H1 (cell line): ENCODE results near the gene ZNF536. TPM values are rescaled to one million over a fixed set of nuclear protein-coding genes. Genes with fewer than 3 reads are reported as not detected.

ENCODE experiments used
- CTCF ChIA-PET: fragments of 300-600 bp; sonication (Branson Sonifier 250); formaldehyde crosslinking; loops from one replicate; lab custom pipeline; 2021; ENCODE audit not compliant: partially characterized antibody; lab: Charles Lee
- POLR2A ChIA-PET: fragments of 300-600 bp; sonication (Branson Sonifier 250); formaldehyde crosslinking; loops from one replicate; lab custom pipeline; 2021; ENCODE audit warnings: inconsistent platforms; ENCODE audit not compliant: partially characterized antibody; lab: Charles Lee
- DNase-seq, 2 experiments: peaks; one replicate each; pipeline versions ENCODE4 v3.0.0 to v3.0.0-alpha.2; 2010 to 2022; ENCODE audit warnings: low spot score in 2 of 2, low read depth in 1 of 2, mixed read lengths in 1 of 2
- FAIRE-seq: peaks from 2 replicates; lab custom pipeline; 2011; peaks lifted over from hg19 to GRCh38; lab: Jason Lieb, UNC
- H2AFZ ChIP-seq: 2 replicates; pipeline ENCODE4 v1.8.1; 2012; ENCODE audit warnings: low read length, inconsistent platforms
- H2AK5ac ChIP-seq: 2 replicates; pipeline ENCODE4 v1.6.1; 2013; ENCODE audit warnings: low read depth, low read length
- H2BK120ac ChIP-seq: replicated peaks from 2 replicates; pipeline ENCODE3; 2013; ENCODE audit warnings: low read depth, low read length, inconsistent platforms
- H2BK12ac ChIP-seq: 2 replicates; pipeline ENCODE4 v1.6.1; 2013; ENCODE audit warnings: low read depth, low read length
- H2BK15ac ChIP-seq: 2 replicates; pipeline ENCODE4 v1.6.1; 2013; ENCODE audit warnings: low read length
- H2BK20ac ChIP-seq: 2 replicates; pipeline ENCODE4 v1.6.1; 2013; ENCODE audit warnings: low read length
- H2BK5ac ChIP-seq: 2 replicates; pipeline ENCODE4 v1.6.1; 2013; ENCODE audit warnings: low read depth, low read length
- H3K14ac ChIP-seq: 2 replicates; pipeline ENCODE4 v1.6.1; 2013; ENCODE audit warnings: inconsistent platforms; ENCODE audit not compliant: insufficient read length
- H3K18ac ChIP-seq: 2 replicates; pipeline ENCODE4 v1.6.1; 2013; ENCODE audit warnings: low read length; ENCODE audit errors: extremely low read depth
- H3K23ac ChIP-seq: 2 replicates; pipeline ENCODE4 v1.6.1; 2013; ENCODE audit warnings: inconsistent platforms; ENCODE audit not compliant: insufficient read length
- H3K23me2 ChIP-seq: 2 replicates; pipeline ENCODE4 v1.6.1; 2013; ENCODE audit warnings: low read depth, low read length
- H3K27ac ChIP-seq: 2 replicates; pipeline ENCODE4 v1.6.1; 2011; ENCODE audit warnings: low read depth, low read length, inconsistent platforms
- H3K27me3 ChIP-seq, 4 experiments: replicated peaks in 1 of 4; 1 replicate in 1 of 4; 2 replicates in 3 of 4; pipeline versions ENCODE4 v1.6.1 to v1.8.1; 2011 to 2013; ENCODE audit warnings: low read length in 3 of 4, mild to moderate bottlenecking in 3 of 4, inconsistent platforms in 2 of 4, mixed read lengths in 2 of 4, moderate library complexity in 1 of 4; ENCODE audit not compliant: control insufficient read depth in 3 of 4, insufficient read depth in 3 of 4; ENCODE audit errors: extremely low read depth in 1 of 4
- H3K36me3 ChIP-seq, 4 experiments: 2 replicates each; pipeline versions ENCODE4 v1.6.1 to v1.8.1; 2011 to 2013; ENCODE audit warnings: mild to moderate bottlenecking in 4 of 4, low read length in 3 of 4, moderate library complexity in 2 of 4, control low read depth in 1 of 4, inconsistent platforms in 1 of 4; ENCODE audit not compliant: insufficient read depth in 4 of 4, control insufficient read depth in 2 of 4
- H3K4ac ChIP-seq: replicated peaks from 2 replicates; pipeline ENCODE3; 2013; ENCODE audit warnings: low read length, low read depth, mixed read lengths, inconsistent platforms; ENCODE audit not compliant: insufficient read length
- H3K4me1 ChIP-seq, 4 experiments: replicated peaks in 1 of 4; 1 replicate in 1 of 4; 2 replicates in 3 of 4; pipeline versions ENCODE4 v1.6.1 to v1.8.1; 2011 to 2013; ENCODE audit warnings: low read length in 3 of 4, inconsistent platforms in 2 of 4, mixed read lengths in 1 of 4; ENCODE audit not compliant: insufficient read depth in 4 of 4, control insufficient read depth in 3 of 4
- H3K4me2 ChIP-seq, 2 experiments: 2 replicates each; pipeline versions ENCODE4 v1.6.1 to v1.8.1; 2011 to 2013; ENCODE audit warnings: low read depth in 2 of 2, low read length in 2 of 2, control low read depth in 1 of 2, inconsistent platforms in 1 of 2, mild to moderate bottlenecking in 1 of 2; ENCODE audit not compliant: insufficient read depth in 1 of 2
- H3K4me3 ChIP-seq, 4 experiments: fragments of 200-600, 300-600 bp in 1 of 4; sonication (generic), shearing (Covaris generic), sonication (Bioruptor Twin) in 1 of 4; 2 replicates each; pipeline versions ENCODE4 v1.5.1 to v1.8.1; 2011 to 2016; ENCODE audit warnings: low read length in 4 of 4, low read depth in 3 of 4, control low read depth in 2 of 4, inconsistent platforms in 2 of 4, mild to moderate bottlenecking in 2 of 4, mixed read lengths in 1 of 4, moderate library complexity in 1 of 4; ENCODE audit not compliant: insufficient read depth in 2 of 4; ENCODE audit errors: extremely low read depth in 1 of 4
- H3K56ac ChIP-seq: replicated peaks from 2 replicates; pipeline ENCODE3; 2013; ENCODE audit warnings: low read depth, mild to moderate bottlenecking, mixed read lengths, low read length, inconsistent platforms; ENCODE audit not compliant: insufficient read length
- H3K79me1 ChIP-seq: 2 replicates; pipeline ENCODE4 v1.6.1; 2013; ENCODE audit warnings: low read depth, low read length, control low read depth
- H3K79me2 ChIP-seq, 2 experiments: 2 replicates each; pipeline versions ENCODE4 v1.6.1 to v1.8.1; 2012 to 2013; ENCODE audit warnings: low read length in 2 of 2, mild to moderate bottlenecking in 2 of 2, inconsistent platforms in 1 of 2; ENCODE audit not compliant: insufficient read depth in 2 of 2, control insufficient read depth in 1 of 2
- H3K9ac ChIP-seq, 4 experiments: replicated peaks in 1 of 4; 1 replicate in 1 of 4; 2 replicates in 3 of 4; pipeline versions ENCODE4 v1.6.1 to v1.8.1; 2011 to 2013; ENCODE audit warnings: low read depth in 3 of 4, low read length in 3 of 4, control low read depth in 2 of 4, mild to moderate bottlenecking in 2 of 4, moderate library complexity in 2 of 4, inconsistent platforms in 1 of 4; ENCODE audit errors: extremely low read depth in 1 of 4
- H3K9me3 ChIP-seq, 2 experiments: 2 replicates each; pipeline versions ENCODE4 v1.6.1 to v1.8.1; 2012 to 2013; ENCODE audit warnings: mild to moderate bottlenecking in 2 of 2, moderate library complexity in 2 of 2, control low read depth in 1 of 2, inconsistent platforms in 1 of 2, low read depth in 1 of 2, low read length in 1 of 2, mixed read lengths in 1 of 2; ENCODE audit not compliant: insufficient read depth in 2 of 2
- H4K20me1 ChIP-seq, 2 experiments: replicated peaks in 1 of 2; 2 replicates each; pipeline versions ENCODE3 to v1.8.1; 2011 to 2013; ENCODE audit warnings: inconsistent platforms in 2 of 2, low read length in 2 of 2, mild to moderate bottlenecking in 1 of 2; ENCODE audit not compliant: insufficient read depth in 2 of 2, control insufficient read depth in 1 of 2
- H4K5ac ChIP-seq: 2 replicates; pipeline ENCODE4 v1.6.1; 2013; ENCODE audit warnings: low read length, low read depth, mixed read lengths, inconsistent platforms; ENCODE audit not compliant: insufficient read length
- H4K8ac ChIP-seq: 2 replicates; pipeline ENCODE4 v1.8.0; 2013; ENCODE audit warnings: mild to moderate bottlenecking, moderate library complexity, low read length, inconsistent platforms; ENCODE audit not compliant: insufficient read depth; ENCODE audit errors: extremely low read depth
- H4K91ac ChIP-seq: replicated peaks from 2 replicates; pipeline ENCODE3; 2013; ENCODE audit warnings: low read length, mixed read lengths, inconsistent platforms; ENCODE audit not compliant: insufficient read length
- ASH2L ChIP-seq: fragments of 200-600, 300-600 bp; sonication (generic); IDR thresholded peaks from one replicate; pipeline ENCODE4 v1.7.1; 2017; ENCODE audit warnings: low read length
- ATF3 ChIP-seq: IDR thresholded peaks from 2 replicates; pipeline ENCODE4 v1.6.1; 2011; ENCODE audit warnings: low read depth, mild to moderate bottlenecking, low read length; ENCODE audit not compliant: insufficient read depth
- CHD2 ChIP-seq: IDR thresholded peaks from 2 replicates; pipeline ENCODE4 v1.6.1; 2012; ENCODE audit warnings: low read length, improper control_type of control experiment
- CREB1 ChIP-seq: IDR thresholded peaks from 2 replicates; pipeline ENCODE4 v1.6.1; 2012; ENCODE audit warnings: inconsistent platforms
- CTBP2 ChIP-seq: IDR thresholded peaks from 2 replicates; pipeline ENCODE4 v1.7.0; 2011; ENCODE audit warnings: borderline replicate concordance, mild to moderate bottlenecking, moderate library complexity, mixed read lengths, low read length; ENCODE audit not compliant: insufficient read depth, insufficient read length
- EGR1 ChIP-seq: IDR thresholded peaks from 2 replicates; pipeline ENCODE4 v1.6.1; 2011; ENCODE audit warnings: low read depth, low read length, borderline replicate concordance
- GTF2F1 ChIP-seq: IDR thresholded peaks from 2 replicates; pipeline ENCODE4 v1.6.1; 2012; ENCODE audit warnings: low read depth, low read length, improper control_type of control experiment, borderline replicate concordance
- KDM4A ChIP-seq: IDR thresholded peaks from one replicate; pipeline ENCODE4 v1.7.1; 2012; ENCODE audit warnings: low read depth, mild to moderate bottlenecking, moderate library complexity, low read length, inconsistent platforms; ENCODE audit not compliant: severe bottlenecking
- KDM5A ChIP-seq: fragments of 200-600 bp; IDR thresholded peaks from 2 replicates; pipeline ENCODE4 v1.7.1; 2012; ENCODE audit warnings: mild to moderate bottlenecking, low read length, inconsistent platforms, mixed read lengths
- MAFK ChIP-seq: IDR thresholded peaks from 2 replicates; pipeline ENCODE4 v1.6.1; 2012; ENCODE audit warnings: low read depth, mild to moderate bottlenecking, improper control_type of control experiment, low read length
- SP1 ChIP-seq: IDR thresholded peaks from 2 replicates; pipeline ENCODE4 v1.6.1; 2011; ENCODE audit warnings: low read depth, low read length
- TCF12 ChIP-seq: IDR thresholded peaks from 2 replicates; pipeline ENCODE4 v1.6.1; 2011; ENCODE audit warnings: low read depth, mild to moderate bottlenecking, low read length
- ZNF274 ChIP-seq: IDR thresholded peaks from 2 replicates; pipeline ENCODE4 v1.7.0; 2012; ENCODE audit warnings: low read length, borderline replicate concordance; ENCODE audit errors: extremely low read depth
- WGBS, 2 experiments: shearing (Covaris generic) in 1 of 2; methylation state at CpG; one replicate each; pipeline versions ENCODE4 v1.1.6 to v1.1.7; 2013 to 2015; ENCODE audit warnings: low lambda C conversion rate in 2 of 2, mixed read lengths in 2 of 2, inconsistent platforms in 1 of 2, low coverage in 1 of 2, missing lambda C conversion rate in 1 of 2; ENCODE audit not compliant: insufficient replicate concordance in 2 of 2, insufficient coverage in 1 of 2, insufficient read length in 1 of 2; ENCODE audit errors: extremely low coverage in 1 of 2, missing lambda C conversion rate in 1 of 2; 5-methylcytosine and 5-hydroxymethylcytosine counted together
- polyA plus RNA-seq, 7 experiments: library from polyadenylated mRNA; depleted of rRNA in 3 of 7; stranded (reverse) in 5 of 7; unstranded in 2 of 7; fragments of >200 nt in 5 of 7; fragments of 200-250 nt in 2 of 7; gene quantifications; 1 replicate in 5 of 7; 2 replicates in 1 of 7; 4 replicates in 1 of 7; pipeline versions ENCODE4 v1.2.1 to v1.2.3, GENCODE V29; 2011 to 2013; ENCODE audit warnings: missing spikeins in 2 of 7, mixed read lengths in 2 of 7
- total RNA-seq: library from RNA; stranded (reverse); fragmentation: NEBNext Ultra II Directional; extraction: Animal tissue kit (Norgen Biotek cat#: 25700); gene quantifications from 2 replicates; pipeline ENCODE4 v1.2.1, GENCODE V29; 2021

ZNF536 gene
- total and polyA plus RNA-seq, 2 of the 8 experiments (the other 6 are each of a cell fraction or from before 2014, with no cell fraction given), result 0.09 to 0.11 TPM

- Histone ChIP-seq H4K20me1 (no peaks in the 10 kb centered on the region), H2AFZ (no peak overlapping the region), H2BK120ac (no peak overlapping the region), H3K36me3 (no peaks in the 10 kb centered on the region), H3K4me2 (peak overlapping the region; percentile 24 to 58; a peak in 3 of 4 replicates), H3K4me1 (peaks cover 2 to 16% (median 9%) of the 10 kb centered on the region in 4 experiments; a peak in 6 of 7 replicates), H3K79me2 (no peaks in the 10 kb centered on the region), H4K5ac (no peak overlapping the region), H3K4me3 (peak overlapping the region in 1 of 4 experiments; percentile 30; a peak in 2 of 8 replicates), H2BK12ac (no peak overlapping the region), H3K23me2 (no peaks in the 10 kb centered on the region), H4K8ac (no peak overlapping the region), H2BK5ac (no peak overlapping the region; the same call in 1 of the 2 replicates), H2BK15ac (peak overlapping the region; percentile 34; the same call in 1 of the 2 replicates), H3K9ac (no peak overlapping the region), H3K23ac (no peak overlapping the region), H4K91ac (no peak overlapping the region), H3K56ac (no peak overlapping the region), H2BK20ac (0 out of 2 replicates have a peak overlapping the region, but pooled peaks have one; percentile 25), H3K79me1 (no peaks in the 10 kb centered on the region), H3K9me3 (no peaks in the 10 kb centered on the region), H2AK5ac (no peak overlapping the region), H3K4ac (no peak overlapping the region), H3K14ac (no peak overlapping the region), H3K27ac (no peak overlapping the region), H3K18ac (no peak overlapping the region), H3K27me3 (no peaks in the 10 kb centered on the region)
- 21% methylated on average over 11 of the region's 11 CpGs; no CpG with 5 or more reads in 1 of the 2 experiments for WGBS, 2 experiments
- ChIA-PET POLR2A (no interaction called here), CTCF (interaction anchor here (0.6 to 1.8 kb wide), 3 partner anchors 14 to 156 kb away, joined by 3 read pairs; no protein-coding TSS in a partner anchor)
- DNase-seq (peak in 1 of 2 experiments; percentile 2), FAIRE-seq (no peak)
- no peak for TF ChIP-seq CHD2
- no peak for TF ChIP-seq EGR1
- TF ChIP-seq ASH2L, result no peak
- TF ChIP-seq CTBP2, result no peak
- no peak for TF ChIP-seq GTF2F1
- TF ChIP-seq CREB1, result no peak
- no peak for TF ChIP-seq MAFK
- no peak for TF ChIP-seq SP1
- TF ChIP-seq KDM5A, result no peak
- TF ChIP-seq TCF12, result no peak
- TF ChIP-seq ATF3, result no peak
- TF ChIP-seq ZNF274, result no peak
- no peak for TF ChIP-seq KDM4A
These were observed 120.5 kb downstream of the ZNF536 start for GRCh38 chr19:30492586-30493270.
